ENCODE results near the gene AGRP.

- TF ChIP-seq EZH2 (IDR thresholded peaks at IDR 0.05; ENCODE audit: insufficient read depth, low read length): no peak
- no peak for TF ChIP-seq CTCF (IDR thresholded peaks at IDR 0.05; ENCODE audit: insufficient read depth, low read depth, low read length)
Observed at GRCh38 chr16:67531247-67531646, 47.9 kb upstream of the AGRP start.
